ENCODE results near the gene TACR1.

DNA sequence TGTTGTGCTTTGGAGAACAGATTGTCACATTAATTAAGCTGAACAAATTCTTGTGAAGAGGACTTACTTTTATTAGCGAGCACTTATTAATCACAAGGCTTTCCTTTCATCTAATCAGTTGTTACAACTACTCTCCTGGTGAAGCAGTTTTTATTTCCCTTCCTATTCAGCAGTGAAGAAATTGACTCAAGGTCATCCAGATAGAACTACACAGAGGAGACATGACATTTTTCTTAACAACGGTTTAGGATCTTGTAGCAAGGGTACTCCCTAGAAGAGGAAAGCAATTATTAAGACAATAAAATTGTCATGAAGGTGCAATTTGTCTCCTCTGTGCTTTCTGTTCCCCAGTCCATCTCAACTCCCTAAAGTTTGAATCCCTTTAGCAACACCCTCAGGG lies 179.5 kb downstream of the TACR1 start:
- TF ChIP-seq, protein P1, sequence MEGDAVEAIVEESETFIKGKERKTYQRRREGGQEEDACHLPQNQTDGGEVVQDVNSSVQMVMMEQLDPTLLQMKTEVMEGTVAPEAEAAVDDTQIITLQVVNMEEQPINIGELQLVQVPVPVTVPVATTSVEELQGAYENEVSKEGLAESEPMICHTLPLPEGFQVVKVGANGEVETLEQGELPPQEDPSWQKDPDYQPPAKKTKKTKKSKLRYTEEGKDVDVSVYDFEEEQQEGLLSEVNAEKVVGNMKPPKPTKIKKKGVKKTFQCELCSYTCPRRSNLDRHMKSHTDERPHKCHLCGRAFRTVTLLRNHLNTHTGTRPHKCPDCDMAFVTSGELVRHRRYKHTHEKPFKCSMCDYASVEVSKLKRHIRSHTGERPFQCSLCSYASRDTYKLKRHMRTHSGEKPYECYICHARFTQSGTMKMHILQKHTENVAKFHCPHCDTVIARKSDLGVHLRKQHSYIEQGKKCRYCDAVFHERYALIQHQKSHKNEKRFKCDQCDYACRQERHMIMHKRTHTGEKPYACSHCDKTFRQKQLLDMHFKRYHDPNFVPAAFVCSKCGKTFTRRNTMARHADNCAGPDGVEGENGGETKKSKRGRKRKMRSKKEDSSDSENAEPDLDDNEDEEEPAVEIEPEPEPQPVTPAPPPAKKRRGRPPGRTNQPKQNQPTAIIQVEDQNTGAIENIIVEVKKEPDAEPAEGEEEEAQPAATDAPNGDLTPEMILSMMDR (conservative IDR thresholded peaks at IDR 0.05; ENCODE audit: low read depth in 2 of 2), result no peak
- no peak for TF ChIP-seq POLR2AphosphoS5 (IDR thresholded peaks at IDR 0.05; ENCODE audit: low read depth)
- TF ChIP-seq EZH2 (IDR thresholded peaks at IDR 0.05; ENCODE audit: low read depth, unreplicated experiment), result no peak
- TF ChIP-seq EZH2phosphoT487 (IDR thresholded peaks at IDR 0.05; ENCODE audit: unreplicated experiment), result no peak
- no peak for TF ChIP-seq CREB1 (CRISPR knock-in tag; IDR thresholded peaks at IDR 0.05; ENCODE audit: low read depth)
- TF ChIP-seq, protein P2, sequence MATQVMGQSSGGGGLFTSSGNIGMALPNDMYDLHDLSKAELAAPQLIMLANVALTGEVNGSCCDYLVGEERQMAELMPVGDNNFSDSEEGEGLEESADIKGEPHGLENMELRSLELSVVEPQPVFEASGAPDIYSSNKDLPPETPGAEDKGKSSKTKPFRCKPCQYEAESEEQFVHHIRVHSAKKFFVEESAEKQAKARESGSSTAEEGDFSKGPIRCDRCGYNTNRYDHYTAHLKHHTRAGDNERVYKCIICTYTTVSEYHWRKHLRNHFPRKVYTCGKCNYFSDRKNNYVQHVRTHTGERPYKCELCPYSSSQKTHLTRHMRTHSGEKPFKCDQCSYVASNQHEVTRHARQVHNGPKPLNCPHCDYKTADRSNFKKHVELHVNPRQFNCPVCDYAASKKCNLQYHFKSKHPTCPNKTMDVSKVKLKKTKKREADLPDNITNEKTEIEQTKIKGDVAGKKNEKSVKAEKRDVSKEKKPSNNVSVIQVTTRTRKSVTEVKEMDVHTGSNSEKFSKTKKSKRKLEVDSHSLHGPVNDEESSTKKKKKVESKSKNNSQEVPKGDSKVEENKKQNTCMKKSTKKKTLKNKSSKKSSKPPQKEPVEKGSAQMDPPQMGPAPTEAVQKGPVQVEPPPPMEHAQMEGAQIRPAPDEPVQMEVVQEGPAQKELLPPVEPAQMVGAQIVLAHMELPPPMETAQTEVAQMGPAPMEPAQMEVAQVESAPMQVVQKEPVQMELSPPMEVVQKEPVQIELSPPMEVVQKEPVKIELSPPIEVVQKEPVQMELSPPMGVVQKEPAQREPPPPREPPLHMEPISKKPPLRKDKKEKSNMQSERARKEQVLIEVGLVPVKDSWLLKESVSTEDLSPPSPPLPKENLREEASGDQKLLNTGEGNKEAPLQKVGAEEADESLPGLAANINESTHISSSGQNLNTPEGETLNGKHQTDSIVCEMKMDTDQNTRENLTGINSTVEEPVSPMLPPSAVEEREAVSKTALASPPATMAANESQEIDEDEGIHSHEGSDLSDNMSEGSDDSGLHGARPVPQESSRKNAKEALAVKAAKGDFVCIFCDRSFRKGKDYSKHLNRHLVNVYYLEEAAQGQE (IDR thresholded peaks at IDR 0.05; ENCODE audit: unreplicated experiment), result no peak
- TF ChIP-seq ZNF331 (CRISPR knock-in tag; IDR thresholded peaks at IDR 0.05; ENCODE audit: low read depth), result no peak
- TF ChIP-seq ZNF114 (CRISPR knock-in tag; IDR thresholded peaks at IDR 0.05), result no peak
- TF ChIP-seq JUNB (IDR thresholded peaks at IDR 0.05; ENCODE audit: unreplicated experiment), result no peak
- no peak for TF ChIP-seq STAT1 (IDR thresholded peaks at IDR 0.05; ENCODE audit: unreplicated experiment)
- TF ChIP-seq, protein P3, sequence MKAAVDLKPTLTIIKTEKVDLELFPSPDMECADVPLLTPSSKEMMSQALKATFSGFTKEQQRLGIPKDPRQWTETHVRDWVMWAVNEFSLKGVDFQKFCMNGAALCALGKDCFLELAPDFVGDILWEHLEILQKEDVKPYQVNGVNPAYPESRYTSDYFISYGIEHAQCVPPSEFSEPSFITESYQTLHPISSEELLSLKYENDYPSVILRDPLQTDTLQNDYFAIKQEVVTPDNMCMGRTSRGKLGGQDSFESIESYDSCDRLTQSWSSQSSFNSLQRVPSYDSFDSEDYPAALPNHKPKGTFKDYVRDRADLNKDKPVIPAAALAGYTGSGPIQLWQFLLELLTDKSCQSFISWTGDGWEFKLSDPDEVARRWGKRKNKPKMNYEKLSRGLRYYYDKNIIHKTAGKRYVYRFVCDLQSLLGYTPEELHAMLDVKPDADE (IDR thresholded peaks at IDR 0.05), result no peak
- TF ChIP-seq, protein P4, sequence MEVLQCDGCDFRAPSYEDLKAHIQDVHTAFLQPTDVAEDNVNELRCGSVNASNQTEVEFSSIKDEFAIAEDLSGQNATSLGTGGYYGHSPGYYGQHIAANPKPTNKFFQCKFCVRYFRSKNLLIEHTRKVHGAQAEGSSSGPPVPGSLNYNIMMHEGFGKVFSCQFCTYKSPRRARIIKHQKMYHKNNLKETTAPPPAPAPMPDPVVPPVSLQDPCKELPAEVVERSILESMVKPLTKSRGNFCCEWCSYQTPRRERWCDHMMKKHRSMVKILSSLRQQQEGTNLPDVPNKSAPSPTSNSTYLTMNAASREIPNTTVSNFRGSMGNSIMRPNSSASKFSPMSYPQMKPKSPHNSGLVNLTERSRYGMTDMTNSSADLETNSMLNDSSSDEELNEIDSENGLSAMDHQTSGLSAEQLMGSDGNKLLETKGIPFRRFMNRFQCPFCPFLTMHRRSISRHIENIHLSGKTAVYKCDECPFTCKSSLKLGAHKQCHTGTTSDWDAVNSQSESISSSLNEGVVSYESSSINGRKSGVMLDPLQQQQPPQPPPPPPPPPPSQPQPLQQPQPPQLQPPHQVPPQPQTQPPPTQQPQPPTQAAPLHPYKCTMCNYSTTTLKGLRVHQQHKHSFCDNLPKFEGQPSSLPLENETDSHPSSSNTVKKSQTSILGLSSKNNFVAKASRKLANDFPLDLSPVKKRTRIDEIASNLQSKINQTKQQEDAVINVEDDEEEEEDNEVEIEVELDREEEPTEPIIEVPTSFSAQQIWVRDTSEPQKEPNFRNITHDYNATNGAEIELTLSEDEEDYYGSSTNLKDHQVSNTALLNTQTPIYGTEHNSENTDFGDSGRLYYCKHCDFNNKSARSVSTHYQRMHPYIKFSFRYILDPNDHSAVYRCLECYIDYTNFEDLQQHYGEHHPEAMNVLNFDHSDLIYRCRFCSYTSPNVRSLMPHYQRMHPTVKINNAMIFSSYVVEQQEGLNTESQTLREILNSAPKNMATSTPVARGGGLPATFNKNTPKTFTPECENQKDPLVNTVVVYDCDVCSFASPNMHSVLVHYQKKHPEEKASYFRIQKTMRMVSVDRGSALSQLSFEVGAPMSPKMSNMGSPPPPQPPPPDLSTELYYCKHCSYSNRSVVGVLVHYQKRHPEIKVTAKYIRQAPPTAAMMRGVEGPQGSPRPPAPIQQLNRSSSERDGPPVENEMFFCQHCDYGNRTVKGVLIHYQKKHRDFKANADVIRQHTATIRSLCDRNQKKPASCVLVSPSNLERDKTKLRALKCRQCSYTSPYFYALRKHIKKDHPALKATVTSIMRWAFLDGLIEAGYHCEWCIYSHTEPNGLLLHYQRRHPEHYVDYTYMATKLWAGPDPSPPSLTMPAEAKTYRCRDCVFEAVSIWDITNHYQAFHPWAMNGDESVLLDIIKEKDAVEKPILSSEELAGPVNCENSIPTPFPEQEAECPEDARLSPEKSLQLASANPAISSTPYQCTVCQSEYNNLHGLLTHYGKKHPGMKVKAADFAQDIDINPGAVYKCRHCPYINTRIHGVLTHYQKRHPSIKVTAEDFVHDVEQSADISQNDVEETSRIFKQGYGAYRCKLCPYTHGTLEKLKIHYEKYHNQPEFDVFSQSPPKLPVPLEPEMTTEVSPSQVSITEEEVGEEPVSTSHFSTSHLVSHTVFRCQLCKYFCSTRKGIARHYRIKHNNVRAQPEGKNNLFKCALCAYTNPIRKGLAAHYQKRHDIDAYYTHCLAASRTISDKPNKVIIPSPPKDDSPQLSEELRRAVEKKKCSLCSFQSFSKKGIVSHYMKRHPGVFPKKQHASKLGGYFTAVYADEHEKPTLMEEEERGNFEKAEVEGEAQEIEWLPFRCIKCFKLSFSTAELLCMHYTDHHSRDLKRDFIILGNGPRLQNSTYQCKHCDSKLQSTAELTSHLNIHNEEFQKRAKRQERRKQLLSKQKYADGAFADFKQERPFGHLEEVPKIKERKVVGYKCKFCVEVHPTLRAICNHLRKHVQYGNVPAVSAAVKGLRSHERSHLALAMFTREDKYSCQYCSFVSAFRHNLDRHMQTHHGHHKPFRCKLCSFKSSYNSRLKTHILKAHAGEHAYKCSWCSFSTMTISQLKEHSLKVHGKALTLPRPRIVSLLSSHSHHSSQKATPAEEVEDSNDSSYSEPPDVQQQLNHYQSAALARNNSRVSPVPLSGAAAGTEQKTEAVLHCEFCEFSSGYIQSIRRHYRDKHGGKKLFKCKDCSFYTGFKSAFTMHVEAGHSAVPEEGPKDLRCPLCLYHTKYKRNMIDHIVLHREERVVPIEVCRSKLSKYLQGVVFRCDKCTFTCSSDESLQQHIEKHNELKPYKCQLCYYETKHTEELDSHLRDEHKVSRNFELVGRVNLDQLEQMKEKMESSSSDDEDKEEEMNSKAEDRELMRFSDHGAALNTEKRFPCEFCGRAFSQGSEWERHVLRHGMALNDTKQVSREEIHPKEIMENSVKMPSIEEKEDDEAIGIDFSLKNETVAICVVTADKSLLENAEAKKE (CRISPR knock-in tag; IDR thresholded peaks at IDR 0.05), result no peak
- TF ChIP-seq NANOG (IDR thresholded peaks at IDR 0.05; ENCODE audit: borderline replicate concordance), result no peak

Data from GM23338 (cell line).